HG03095 (cell line): ENCODE results near the gene CYSTM1.

ENCODE experiments used
- ATAC-seq: cut with Tn5 transposase; IDR thresholded peaks from one replicate; pipeline ENCODE4 v1.9.1; 2021; ENCODE audit warnings: moderate library complexity; ENCODE audit not compliant: unreplicated experiment

The CYSTM1 gene

GRCh38 chr5:140287801-140288521 is 113.0 kb downstream of the CYSTM1 start:
- ATAC-seq, result no peak

- ATAC-seq, result no peak
Observed at GRCh38 chr5:140292212-140293036, 117.4 kb downstream of the CYSTM1 start.
